Liver (tissue), 3 donors: ENCODE data around the gene CST7.

Source experiments
- CTCF ChIP-seq: fragments of 150-350 bp; IDR thresholded peaks from 2 replicates; pipeline ENCODE4 v1.5.1; 2017; ENCODE audit warnings: improper control_type of control experiment, low read depth, low read length; ENCODE audit not compliant: missing input control
- EGR1 ChIP-seq, 2 donors: IDR thresholded peaks; 2 replicates each; pipeline ENCODE4 v1.6.1; 2016 to 2018; ENCODE audit warnings: antibody characterized with exemption in 2 of 2, low read depth in 2 of 2
- GABPA ChIP-seq, 2 donors: IDR thresholded peaks in 1 of 2; conservative IDR thresholded peaks in 1 of 2; 2 replicates each; pipeline ENCODE4 v1.6.1; 2016; ENCODE audit warnings: antibody characterized with exemption in 2 of 2, mild to moderate bottlenecking in 1 of 2, moderate library complexity in 1 of 2
- JUND ChIP-seq, 2 donors: IDR thresholded peaks; 2 replicates each; pipeline ENCODE4 v1.6.1; 2016; ENCODE audit warnings: antibody characterized with exemption in 2 of 2
- SP1 ChIP-seq: IDR thresholded peaks from 2 replicates; pipeline ENCODE4 v1.6.1; 2018; ENCODE audit warnings: antibody characterized with exemption, mild to moderate bottlenecking
- TAF1 ChIP-seq: conservative IDR thresholded peaks from 2 replicates; pipeline ENCODE4 v1.6.1; 2016; ENCODE audit warnings: antibody characterized with exemption, mild to moderate bottlenecking
- donor health status: healthy.
- donor health status: healthy.

GRCh38 chr20:24934101-24934661, 14.9 kb upstream of the CST7 start:
- TF ChIP-seq CTCF, result no peak
- TF ChIP-seq GABPA (IDR thresholded peaks at IDR 0.05 in 1 of 2, conservative IDR thresholded peaks at IDR 0.05 in 1 of 2), result no peak
- no peak for TF ChIP-seq JUND (IDR thresholded peaks at IDR 0.05)
- no peak for TF ChIP-seq EGR1 (IDR thresholded peaks at IDR 0.05; ENCODE audit: low read depth in 2 of 2)
- TF ChIP-seq SP1, result no peak
- no peak for TF ChIP-seq TAF1
